CD4-positive, alpha-beta T cell treated with Interleukin-17A for 1 hour (primary cell): ENCODE results near the gene RASSF8.

ENCODE experiments used
- DNase-seq: peaks from one replicate; pipeline ENCODE4 v3.0.0-alpha.2; 2020

RASSF8 gene

DNA sequence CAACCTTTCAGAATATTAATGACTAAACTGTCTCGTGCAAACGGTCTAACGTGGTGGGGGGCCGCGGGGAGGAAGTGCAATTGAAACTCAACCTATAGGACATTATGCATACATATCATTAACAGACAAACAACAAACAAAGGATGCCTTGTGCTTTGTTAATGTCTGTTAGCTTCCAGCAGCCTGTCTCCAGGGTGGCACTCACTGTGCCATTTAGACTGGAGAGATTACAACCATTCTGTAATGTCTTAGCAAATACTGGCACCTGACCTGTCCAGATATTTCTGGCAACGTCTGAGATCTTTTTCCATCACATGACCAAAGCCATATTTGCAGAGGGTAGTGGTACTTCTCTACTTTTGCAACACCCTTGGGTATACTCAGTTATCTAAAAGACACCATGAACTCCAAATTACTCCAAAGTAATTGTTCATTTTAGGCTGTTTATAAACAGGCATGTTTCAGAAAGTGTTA, 154.7 kb downstream of the RASSF8 start:
- no peak for DNase-seq

DNA sequence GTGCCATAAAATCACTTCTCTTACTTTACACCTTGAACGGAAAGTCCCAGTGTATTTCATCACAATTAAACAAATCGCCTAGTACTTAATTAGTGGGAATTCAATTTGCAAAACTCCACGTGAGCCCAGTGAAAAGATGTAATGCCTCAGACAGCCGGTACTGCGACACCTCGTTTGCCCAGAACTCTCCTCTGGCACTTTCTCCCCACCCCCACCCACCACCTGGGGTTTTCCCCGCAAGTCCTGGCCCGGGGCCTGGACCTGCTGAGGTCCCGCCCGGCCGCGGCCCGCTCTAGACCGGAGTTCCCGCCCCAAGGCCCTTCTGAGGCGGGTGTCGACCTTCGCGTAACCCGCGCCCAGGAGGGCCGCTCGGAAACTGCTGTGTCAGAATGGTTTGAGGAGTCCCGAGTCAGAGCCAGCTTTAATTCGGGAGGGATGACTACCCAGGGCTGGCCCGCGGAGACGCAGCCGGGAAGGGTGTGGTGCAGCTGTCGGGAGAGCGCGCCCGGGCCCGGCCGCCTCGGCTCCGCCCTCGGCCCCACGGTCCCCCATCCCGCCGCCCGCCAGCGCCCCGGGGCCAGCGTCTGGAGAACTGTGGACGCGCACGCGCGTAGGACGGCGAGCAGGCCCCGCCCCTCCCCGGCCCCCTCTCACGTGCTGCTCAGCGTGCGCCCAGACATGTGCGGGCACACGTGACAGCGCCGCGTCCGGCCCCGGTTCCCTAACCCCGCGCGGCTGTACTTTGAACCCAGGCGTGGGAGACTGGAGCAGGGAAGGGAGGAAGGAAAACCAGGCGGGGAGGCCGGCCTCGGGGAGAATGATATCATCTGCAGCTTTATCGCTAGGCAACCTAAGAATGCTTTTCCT, 155.6 kb downstream of the RASSF8 start:
- peak; percentile 73 for DNase-seq

DNA sequence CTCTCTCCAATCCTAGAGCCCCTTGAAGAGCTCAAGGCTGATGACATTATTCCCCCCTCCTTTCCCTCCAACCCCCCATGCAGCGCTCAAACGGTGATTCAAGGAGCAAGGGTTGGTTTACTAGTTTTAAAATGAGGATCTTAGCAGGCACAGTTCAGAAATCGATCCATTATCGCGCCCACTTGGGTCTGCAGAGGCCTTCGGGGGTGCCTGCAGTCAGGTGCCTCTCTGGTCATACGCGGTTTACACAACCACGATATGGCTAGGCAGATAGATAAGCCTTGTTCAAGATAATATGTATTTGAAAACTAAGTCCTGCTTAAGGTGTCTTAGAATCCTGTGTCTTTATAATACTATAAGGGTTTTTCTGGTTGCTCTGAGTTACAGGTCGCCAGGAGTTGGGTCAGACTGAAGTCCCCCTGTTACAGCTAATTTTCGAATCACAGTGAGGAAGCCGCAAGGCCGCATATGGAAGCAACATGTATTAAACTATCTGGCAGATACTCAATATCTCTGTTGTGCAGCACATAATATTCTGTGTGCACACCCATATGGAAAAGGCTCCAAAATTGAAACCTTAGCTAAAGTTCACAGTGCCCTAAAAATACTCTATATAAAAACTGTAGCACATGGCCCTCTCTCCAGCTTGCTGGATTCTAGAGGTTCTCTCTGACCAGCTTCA, 156.4 kb downstream of the RASSF8 start:
- DNase-seq = no peak

DNA sequence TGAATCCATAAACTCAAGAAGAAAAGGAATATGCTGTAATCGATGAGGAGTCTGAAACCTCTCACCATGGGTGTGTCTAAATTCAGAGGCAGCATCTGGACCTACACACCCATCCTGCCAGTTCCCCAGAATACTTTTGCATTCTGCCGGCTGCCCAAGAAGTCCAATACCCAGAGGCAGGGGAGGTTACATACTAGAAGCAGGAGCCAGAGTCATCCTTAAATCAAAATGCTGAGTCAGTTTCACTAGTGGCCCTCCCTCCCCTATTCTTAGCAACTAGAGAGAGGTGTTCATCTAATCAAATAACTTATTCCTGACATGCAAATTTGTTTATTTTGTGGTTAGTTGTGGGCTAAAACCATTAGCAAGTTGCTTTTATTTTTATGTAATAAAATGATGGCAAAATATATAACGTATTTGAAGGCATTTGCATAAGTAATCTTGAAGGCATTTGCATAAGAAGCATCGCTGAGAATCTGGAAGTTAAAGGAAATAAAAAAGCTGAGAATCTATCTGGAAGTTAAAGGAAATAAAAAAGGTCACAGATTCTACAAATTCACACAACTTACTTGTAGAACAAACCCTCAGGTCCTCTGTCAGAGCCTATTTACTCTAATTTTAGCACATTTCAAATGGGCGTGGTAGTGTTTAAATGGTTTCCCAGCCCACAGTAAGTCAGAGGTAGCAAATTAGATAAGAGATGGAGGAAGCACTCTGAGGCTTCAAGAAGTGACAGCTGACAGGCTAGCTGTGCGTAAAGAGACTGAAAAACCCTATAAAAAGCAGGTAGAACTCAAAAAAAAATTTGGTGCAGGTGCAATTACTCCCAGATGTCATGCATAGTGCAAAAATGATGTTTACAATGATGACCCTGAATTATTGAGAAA, 158.6 kb downstream of the RASSF8 start:
- DNase-seq = no peak

DNA sequence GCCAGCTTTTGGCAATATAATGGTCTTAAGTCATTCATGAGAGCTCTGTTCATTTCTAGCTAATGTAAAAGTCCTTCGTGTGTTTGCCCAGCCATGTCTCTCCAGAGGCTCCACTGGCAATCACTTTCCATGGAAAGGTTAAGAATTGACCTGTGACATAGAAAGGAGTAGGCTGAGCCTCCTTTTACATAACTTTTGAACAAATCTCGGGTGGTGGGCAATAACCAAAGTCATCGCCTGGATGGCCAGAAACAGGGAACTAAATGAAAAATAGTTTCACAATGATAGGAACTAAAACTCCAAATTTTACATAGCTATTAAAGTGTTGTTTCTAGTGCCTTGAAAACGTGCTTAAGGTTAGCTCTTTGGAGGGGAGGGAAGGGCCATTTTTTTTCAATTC, 159.8 kb downstream of the RASSF8 start:
- DNase-seq = no peak

DNA sequence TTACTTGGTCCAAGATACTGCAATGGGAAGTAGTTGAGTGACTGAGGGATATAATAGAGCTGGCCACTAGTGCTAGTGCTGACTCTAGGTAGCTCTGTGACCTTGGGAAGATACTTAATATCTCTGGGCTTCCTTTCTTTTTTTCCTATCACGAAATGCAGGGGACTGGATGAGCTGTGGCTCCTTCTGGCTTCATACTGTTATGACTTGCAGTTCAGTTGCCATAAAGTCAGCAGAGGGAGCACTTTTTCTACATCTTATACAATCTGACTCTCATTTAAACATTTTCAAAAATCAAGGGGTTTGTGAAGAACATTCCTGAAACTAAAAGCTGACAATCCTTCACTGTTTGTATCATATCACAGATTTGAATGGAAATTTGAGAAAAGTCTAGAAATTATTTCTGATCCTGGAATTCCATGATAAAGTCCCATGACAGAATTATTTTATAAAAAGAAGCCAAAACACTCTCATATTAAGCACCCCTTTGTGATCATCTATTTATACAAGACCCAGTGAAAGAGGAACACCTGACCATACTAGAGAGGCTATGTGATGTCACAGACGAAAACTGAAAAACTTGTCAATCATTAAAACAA, 161.0 kb downstream of the RASSF8 start:
- DNase-seq = peak; percentile 33

DNA sequence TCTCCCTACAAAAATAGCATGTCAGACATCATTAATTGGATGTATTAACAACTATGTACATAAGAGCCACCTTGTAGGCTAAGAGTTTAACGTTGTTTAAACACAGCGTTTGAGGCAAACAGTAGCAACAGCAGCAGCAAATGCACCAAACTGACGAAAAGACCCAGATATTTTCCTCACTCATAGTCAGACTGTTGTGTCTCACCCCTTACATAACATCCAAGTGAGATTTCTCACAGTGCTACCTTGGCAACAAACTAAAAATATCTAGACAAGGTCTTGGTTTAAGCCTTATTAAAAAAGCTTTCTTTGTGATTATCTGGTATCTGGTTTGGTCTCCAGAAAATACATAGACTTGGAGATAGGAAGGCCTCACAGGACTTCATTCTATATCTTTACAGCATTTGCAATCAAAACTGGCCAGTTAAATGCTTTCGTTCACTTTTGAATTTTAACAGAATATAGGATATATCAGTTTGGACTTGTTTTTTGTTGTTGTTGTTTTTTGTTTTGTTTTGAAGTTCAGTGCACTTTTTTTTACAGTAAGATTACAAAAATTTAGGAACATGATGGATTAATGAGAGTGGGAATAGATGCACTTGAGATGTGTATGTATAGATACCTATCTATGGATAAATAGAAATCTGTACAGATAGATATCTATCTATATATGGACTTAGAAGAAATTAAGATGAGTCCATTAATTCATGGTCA, 162.2 kb downstream of the RASSF8 start:
- no peak for DNase-seq

DNA sequence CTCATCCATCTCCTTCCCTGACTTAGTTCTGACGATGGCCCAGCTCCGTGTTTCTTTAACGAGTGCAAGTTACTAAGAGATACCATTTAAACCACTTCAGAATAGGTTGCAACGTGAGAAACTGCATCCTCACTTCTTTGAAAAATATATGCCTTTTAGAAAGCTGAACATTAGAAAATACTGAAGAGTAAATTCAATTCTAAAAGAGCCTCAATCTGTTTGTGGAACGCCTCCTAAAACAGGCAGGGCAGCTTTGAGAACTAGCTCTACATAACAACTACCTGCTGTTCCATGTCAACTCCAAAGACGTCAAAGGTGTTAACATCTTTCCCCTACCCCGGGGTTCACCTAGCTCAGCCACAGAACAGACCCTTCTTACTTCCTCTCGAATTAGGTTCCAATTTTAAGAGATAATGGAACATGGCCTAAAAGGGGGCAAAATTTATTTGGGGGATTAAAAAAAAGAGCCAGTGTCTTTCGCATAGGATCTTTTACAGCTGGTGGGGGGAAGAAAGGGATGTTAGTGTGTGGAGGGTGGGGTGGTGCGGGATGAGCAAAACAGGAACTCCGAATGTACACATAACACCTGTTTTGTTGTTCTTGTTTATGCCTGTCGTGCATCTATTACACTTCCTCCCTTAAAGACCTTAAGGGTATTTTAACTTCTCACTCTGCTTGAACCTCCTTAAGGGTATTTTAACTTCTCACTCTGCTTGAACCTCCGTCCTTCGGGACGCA, 163.0 kb downstream of the RASSF8 start:
- no peak for DNase-seq

DNA sequence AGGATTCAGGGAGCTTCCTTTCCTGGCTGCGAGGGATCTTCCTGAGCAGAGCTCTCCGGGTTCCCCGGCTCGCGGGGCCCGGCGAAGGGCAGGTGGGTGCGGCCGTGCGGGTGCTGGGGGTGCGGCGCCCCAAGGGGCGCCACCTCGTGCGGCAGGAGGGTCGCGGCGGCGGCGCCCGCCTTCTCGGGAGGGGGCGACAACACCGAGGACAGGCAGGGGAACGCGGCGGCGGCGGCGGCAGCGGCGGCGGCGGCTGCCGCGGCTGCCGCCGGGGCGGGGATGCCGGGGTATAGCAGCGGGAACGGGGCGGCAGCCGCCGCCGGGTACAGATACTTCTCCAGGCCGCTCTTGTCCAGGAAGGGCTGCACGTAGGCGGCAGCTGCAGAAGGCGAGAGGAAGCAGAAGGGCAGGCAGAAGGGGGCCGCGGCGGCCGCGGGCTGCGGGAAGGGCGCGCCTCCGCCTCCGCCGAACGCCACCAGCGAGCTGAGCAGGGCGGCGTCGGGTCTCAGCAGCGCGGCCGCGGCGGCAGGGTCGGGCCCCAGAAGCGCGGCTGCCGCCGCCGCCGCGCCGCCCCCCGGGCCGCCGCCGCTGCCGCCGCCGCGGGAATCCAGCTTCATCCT, 163.7 kb downstream of the RASSF8 start:
- DNase-seq = peak; percentile 18

DNA sequence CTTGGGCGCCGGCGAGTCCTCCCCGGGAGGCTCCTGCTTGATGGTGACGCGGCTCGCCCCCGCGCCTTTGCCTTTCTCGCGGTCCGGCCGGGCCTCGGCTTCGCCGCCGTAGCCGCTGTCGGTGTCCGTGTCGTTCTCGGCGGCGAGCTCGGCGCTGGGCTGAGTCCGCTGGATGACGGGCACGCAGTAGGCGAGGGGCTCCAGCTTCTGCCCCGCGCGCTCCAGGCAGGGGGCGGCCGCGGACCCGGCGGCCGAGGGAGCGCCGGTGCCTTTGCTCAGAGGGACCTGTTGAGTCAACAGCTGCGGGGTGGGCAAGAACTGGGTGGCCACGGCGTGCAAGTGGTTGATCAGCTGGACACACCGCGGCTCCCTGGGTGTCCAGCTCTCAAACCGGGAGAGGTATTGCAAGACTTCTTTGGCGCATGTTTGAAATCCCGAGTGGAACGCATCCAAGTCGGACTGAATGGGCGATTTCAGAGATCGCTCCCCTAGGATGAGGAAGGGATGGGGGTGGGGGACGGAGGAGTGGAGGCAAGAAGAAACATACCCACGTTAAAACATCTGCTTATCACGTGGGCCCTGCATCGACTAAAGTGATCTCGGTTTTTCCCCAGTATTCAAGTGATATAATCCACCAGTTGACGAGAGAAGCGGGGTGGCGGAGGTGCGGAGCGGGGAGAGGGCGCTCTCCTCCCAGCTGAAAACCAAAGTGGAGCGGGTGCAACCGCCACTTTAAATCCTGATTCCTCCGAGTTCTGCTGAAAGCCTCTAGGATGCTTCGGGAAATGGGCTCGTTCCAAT, 164.4 kb downstream of the RASSF8 start:
- DNase-seq = peak; percentile 20

DNA sequence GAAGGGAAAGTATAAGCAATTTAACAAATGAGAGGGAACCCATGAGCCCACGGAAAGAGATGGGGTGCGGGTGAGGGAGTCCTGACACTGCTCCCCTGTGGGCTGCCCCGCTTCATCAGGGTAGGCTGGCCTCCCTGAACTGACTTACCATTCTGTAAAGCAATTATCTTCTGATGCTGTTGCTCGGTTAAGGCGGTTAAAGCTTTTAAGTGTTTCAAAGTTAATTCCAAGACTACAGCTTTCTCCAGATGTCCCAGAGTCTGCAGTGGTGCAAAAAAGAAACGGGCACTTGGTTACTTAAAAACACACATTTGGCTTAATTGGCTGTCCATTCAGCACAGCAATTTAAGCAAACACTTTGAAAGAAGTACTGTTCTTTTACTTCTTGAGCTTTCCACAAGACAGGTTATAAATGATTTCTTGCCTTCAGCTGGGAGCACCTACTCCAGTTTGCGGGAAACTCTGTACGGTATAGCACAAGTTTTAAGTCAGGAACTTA, 165.0 kb downstream of the RASSF8 start:
- no peak for DNase-seq

DNA sequence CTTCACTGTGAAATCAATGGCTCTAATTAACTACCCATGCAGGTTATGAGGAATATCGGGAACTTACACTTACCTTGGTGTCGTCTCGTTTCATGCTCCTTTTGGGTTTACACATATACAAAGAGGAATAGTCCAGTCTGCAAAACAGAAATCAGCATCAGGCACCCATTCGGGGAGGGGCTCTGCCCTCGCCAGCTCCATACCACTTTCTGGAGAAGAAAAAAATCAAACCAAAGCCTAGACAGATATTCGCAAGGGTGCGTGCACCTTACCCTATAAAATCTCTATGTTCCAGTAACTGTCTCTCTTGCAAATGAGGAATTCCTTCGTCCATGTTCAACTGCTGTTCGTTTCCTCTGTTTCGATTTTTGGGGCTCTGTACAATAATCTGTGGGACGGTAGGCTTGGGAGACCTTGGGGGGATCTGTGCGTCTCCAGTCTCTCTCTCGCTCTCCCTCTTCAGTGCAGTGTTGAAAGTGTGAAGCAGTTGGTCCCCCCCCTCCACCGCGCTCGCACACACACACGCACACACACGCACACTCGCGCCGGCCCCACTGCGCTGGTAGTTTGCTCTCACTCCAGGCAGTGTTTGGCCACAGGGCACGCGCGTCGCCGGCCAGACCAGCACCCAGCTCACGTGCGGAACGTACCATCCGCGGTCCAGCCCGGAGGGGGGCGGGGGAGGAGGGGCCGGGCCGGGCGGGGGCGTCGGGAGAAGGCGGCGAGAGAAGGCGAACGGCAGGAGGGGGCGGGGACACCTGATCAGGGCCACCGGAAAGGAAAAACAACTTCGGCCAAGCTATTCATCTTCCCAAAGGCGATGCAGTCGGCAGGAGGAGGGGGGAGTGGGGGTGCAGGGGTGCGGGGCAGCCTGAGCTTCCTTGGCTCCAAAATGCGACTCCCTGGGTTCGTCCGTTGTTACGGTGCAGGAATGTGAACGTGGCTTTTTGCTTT, 166.2 kb downstream of the RASSF8 start, which contains the start of gene BHLHE41:
Gene BHLHE41 (minus strand): TSS at position 592 of the 954 bp plus-strand sequence. CDS start 258 bp downstream, at position 334.
- no peak for DNase-seq

DNA sequence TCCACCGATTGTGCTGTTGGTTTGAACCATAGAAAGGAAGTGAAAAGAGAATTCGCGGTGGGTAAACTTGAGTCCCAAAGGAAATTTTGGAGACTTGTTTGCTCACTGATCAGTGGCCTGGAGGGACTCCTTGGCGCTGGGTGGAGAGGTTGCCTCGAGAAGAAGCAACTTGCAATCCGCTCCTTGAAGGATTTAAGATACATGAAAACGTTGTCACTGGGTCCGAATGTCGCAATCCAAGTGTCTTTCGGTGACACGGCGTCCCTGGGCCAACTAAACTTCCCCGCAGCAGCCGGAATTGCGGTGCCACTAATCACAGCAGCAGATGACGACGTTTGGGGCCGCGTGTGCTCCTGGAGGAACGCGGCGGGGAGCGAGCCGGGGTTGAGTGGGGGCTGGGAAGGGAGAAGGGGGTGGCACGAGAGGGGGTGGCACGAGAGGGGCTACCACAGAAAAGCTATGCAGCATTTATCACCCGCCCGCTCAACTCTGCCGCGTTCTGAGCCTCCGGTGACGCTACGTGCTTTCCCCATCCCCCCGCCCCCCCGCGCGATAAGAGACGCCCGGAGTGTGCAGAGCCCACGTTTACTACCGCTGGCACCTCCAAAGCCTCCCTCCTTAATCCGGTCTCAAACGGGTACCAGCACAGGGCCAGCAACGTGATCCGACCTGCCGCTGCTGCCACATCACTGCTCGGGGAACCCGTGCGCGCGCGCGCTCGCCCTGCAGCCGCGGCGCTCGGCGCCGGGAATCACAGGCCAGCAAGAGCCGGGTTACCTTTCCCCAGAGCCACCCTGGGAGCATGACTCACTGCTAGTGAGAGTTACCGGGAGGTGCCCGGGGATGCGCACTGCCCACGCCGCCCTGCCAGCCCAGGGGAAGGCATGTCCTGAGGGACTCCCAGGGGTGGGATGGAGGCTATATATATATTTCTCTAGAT, 167.2 kb downstream of the RASSF8 start:
- no peak for DNase-seq

DNA sequence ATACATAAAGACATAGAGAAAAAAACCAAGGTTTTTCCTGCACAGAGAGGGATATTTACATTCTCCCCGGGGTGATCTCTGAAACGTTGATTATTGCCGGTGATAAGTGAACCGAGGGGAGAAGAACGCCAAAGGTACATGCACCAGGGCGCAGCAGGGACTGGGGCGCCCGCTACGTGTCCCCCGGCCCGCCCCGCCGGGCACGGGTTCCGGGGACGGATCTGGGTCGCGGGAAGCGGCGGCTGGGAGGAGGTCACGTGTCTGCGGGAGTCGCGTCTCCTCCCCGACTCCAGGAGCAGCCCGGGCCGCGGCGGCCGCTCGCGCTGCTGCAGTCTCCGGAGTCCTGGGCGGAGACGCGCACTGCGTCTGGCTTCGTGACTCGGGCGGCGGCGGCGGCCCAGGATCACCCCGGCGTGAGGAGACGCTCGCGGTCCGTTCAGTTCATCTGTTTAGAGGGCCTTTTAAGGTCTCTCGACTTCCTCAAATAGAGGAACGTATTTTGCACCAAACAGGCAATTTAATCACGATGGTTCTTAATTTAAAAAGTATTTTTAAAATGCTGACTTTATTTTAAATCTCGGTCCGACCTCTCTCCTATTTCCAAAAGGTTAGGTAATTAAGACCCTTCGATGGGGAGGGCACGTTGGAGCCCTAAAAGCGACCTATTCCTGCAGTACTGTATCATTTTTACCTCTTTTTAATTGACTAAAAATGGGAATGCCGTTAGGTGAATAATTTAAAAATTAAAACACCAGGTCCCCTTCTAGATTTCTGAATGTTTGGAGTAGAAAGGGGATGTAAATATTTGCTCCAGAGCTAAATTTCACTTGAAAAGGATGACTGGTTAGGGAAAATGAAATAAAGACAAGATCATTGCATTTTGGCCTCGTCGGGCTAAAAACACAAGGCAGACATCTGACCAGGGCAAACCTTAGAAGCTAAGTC, 168.1 kb downstream of the RASSF8 start:
- no peak for DNase-seq

DNA sequence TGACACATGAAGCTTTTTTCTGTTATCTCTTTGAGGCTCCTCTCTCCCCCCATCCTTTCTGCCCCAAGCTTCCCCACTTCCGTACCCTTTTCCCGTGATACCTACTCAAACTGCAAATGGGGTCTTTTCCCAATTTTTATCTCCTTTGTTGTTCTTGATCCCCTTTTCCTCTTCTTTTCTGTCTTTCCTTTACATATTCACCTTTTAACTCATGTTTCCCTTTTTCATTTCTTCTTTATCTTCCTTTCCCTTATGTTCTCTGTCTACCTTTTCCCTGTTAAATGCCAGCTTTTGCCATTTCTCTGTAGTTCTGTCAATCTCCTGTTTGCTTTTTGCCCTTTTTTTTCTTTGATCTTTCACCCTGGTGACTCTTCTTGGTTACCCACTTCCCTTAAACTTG, 168.9 kb downstream of the RASSF8 start:
- DNase-seq = no peak

DNA sequence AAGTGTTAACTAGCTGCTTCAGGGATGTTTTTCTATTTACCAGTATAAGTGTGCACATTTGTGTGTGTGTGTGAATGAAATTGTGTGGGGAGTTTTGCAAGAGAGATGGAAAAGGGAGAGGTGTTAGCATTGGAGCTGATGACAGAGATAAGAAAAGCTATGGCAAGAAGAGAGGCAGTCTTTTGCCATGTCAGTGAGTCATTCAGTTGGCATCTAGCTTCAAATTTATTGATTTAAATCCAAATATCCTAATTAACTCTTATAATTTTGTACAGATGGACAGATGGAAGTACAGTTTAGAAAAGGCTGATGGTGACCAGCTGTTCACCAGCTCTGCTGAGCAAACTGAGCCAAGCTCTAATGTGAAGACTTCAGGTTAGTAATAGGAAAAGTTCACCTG, 169.7 kb downstream of the RASSF8 start:
- no peak for DNase-seq
